GM12878 (cell line): ENCODE results near the gene SUGCT. TPM values are rescaled to one million over a fixed set of nuclear protein-coding genes. Genes with fewer than 3 reads are reported as not detected.

ENCODE experiments used
- ATAC-seq: fragments of 200-7000 bp; cut with Tn5 transposase; 3 replicates; pipeline ENCODE4 v1.9.1; 2020; ENCODE audit warnings: mild to moderate bottlenecking, moderate library complexity
- BruUV-seq: library from RNA; stranded (reverse); fragments of 400-500 nt; replicated peaks from 2 replicates; lab custom pipeline; 2021; lab: Mats Ljungman, UMichigan
- CTCF ChIA-PET: fragments of 300-600 bp; sonication (Branson Sonifier 250); formaldehyde crosslinking; extraction: SDS; loops from one replicate; lab custom pipeline; 2021; ENCODE audit warnings: inconsistent platforms; lab: Yijun Ruan, JAX
- POLR2A ChIA-PET: fragments of 350-600 bp; formaldehyde crosslinking; extraction: SDS; loops from one replicate; lab custom pipeline; 2021; ENCODE audit warnings: inconsistent platforms; lab: Charles Lee
- RAD21 ChIA-PET: fragments of 300-600 bp; sonication (Branson Sonifier 250); formaldehyde crosslinking; loops from one replicate; lab custom pipeline; 2023; ENCODE audit warnings: antibody characterized with exemption; ENCODE audit not compliant: unreplicated experiment; lab: Charles Lee
- SMC1A ChIA-PET: fragments of 300-600 bp; sonication (Branson Sonifier 250); formaldehyde crosslinking; loops from one replicate; lab custom pipeline; 2023; ENCODE audit not compliant: unreplicated experiment, uncharacterized antibody; lab: Charles Lee
- DNase-seq: peaks from one replicate; pipeline ENCODE4 v3.0.0-alpha.2; 2011; ENCODE audit warnings: low read depth, low spot score
- FAIRE-seq: peaks from 3 replicates; lab custom pipeline; 2011; peaks lifted over from hg19 to GRCh38; lab: Jason Lieb, UNC
- H2AFZ ChIP-seq: 2 replicates; pipeline ENCODE4 v1.6.0; 2011; ENCODE audit warnings: low read depth, low read length, control low read depth; ENCODE audit not compliant: control insufficient read depth
- H3K27ac ChIP-seq: 2 replicates; pipeline ENCODE4 v1.5.1; 2011; ENCODE audit warnings: control low read depth; ENCODE audit not compliant: control insufficient read depth, insufficient read depth
- H3K27me3 ChIP-seq, 2 experiments: replicated peaks in 1 of 2; 2 replicates each; pipeline versions ENCODE4 v1.6.0 to v1.6.1; 2011; ENCODE audit warnings: low read length in 1 of 2; ENCODE audit not compliant: control insufficient read depth in 2 of 2, insufficient read depth in 2 of 2
- H3K36me3 ChIP-seq, 2 experiments: 2 replicates each; pipeline ENCODE4 v1.5.1; 2011; ENCODE audit warnings: low read length in 1 of 2; ENCODE audit not compliant: control insufficient read depth in 2 of 2, insufficient read depth in 2 of 2
- H3K4me1 ChIP-seq: 2 replicates; pipeline ENCODE4 v1.6.1; 2011; ENCODE audit warnings: mild to moderate bottlenecking, low read length, moderate library complexity, mixed read lengths; ENCODE audit not compliant: control insufficient read depth, insufficient read depth
- H3K4me2 ChIP-seq: 2 replicates; pipeline ENCODE4 v1.6.0; 2011; ENCODE audit warnings: control low read depth; ENCODE audit not compliant: control insufficient read depth, insufficient read depth
- H3K4me3 ChIP-seq: fragments of 200-600 bp; sonication (generic); 2 replicates; pipeline ENCODE4 v1.5.1; 2016
- H3K79me2 ChIP-seq: 2 replicates; pipeline ENCODE4 v1.6.0; 2011; ENCODE audit warnings: low read length; ENCODE audit not compliant: control insufficient read depth, insufficient read depth
- H3K9ac ChIP-seq: 2 replicates; pipeline ENCODE4 v1.8.0; 2011; ENCODE audit warnings: low read length, control low read depth, mixed read lengths; ENCODE audit not compliant: control insufficient read depth, insufficient read depth
- H3K9me3 ChIP-seq: replicated peaks from 3 replicates; pipeline ENCODE4 v1.5.1; 2011; ENCODE audit warnings: mild to moderate bottlenecking, low read length; ENCODE audit not compliant: control insufficient read depth, insufficient read depth
- H4K20me1 ChIP-seq: 2 replicates; pipeline ENCODE4 v1.6.0; 2011; ENCODE audit not compliant: control insufficient read depth, insufficient read depth
- ATF7 ChIP-seq: fragments of 450-650 bp; IDR thresholded peaks from 2 replicates; pipeline ENCODE4 v1.6.1; 2016; ENCODE audit warnings: low read depth, mild to moderate bottlenecking
- CBFB ChIP-seq: IDR thresholded peaks from 2 replicates; pipeline ENCODE4 v1.6.1; 2016; ENCODE audit warnings: antibody characterized with exemption, low read depth
- CHD2 ChIP-seq: IDR thresholded peaks from 2 replicates; pipeline ENCODE4 v1.6.1; 2011; ENCODE audit warnings: low read depth, low read length, improper control_type of control experiment, borderline replicate concordance
- CREM ChIP-seq: IDR thresholded peaks from 2 replicates; pipeline ENCODE4 v1.6.1; 2014; ENCODE audit warnings: antibody characterized with exemption, low read depth
- GABPA ChIP-seq: IDR thresholded peaks from 2 replicates; pipeline ENCODE4 v1.6.1; 2014; ENCODE audit warnings: antibody characterized with exemption, low read depth, mild to moderate bottlenecking, inconsistent platforms
- IKZF2 ChIP-seq, 2 experiments: fragments of 450-650 bp; IDR thresholded peaks; 2 replicates each; pipeline ENCODE4 v1.6.1; 2017; ENCODE audit warnings: mild to moderate bottlenecking in 2 of 2, moderate library complexity in 2 of 2
- MTA3 ChIP-seq: IDR thresholded peaks from 2 replicates; pipeline ENCODE4 v1.6.1; 2012; ENCODE audit warnings: low read length, inconsistent platforms, borderline replicate concordance
- MYC ChIP-seq: IDR thresholded peaks from 2 replicates; pipeline ENCODE4 v1.6.1; 2011; ENCODE audit warnings: mild to moderate bottlenecking, low read length, moderate library complexity, inconsistent platforms; ENCODE audit not compliant: insufficient read depth, insufficient replicate concordance, insufficient read length, severe bottlenecking
- NBN ChIP-seq: fragments of 450-650 bp; IDR thresholded peaks from 2 replicates; pipeline ENCODE4 v1.6.1; 2016
- POU2F2 ChIP-seq: IDR thresholded peaks from 3 replicates; pipeline ENCODE4 v1.6.1; 2011; ENCODE audit warnings: low read depth, mild to moderate bottlenecking, low read length, borderline replicate concordance
- RUNX3 ChIP-seq: IDR thresholded peaks from 2 replicates; pipeline ENCODE4 v1.6.1; 2012; ENCODE audit warnings: low read length, inconsistent platforms
- SREBF2 ChIP-seq: IDR thresholded peaks from 2 replicates; pipeline ENCODE4 v1.6.1; 2012; ENCODE audit warnings: mild to moderate bottlenecking, low read length
- ZSCAN29 ChIP-seq: fragments of 450-650 bp; IDR thresholded peaks from 2 replicates; pipeline ENCODE4 v1.6.1; 2017; ENCODE audit warnings: mild to moderate bottlenecking, moderate library complexity
- WGBS: methylation state at CpG from one replicate; pipeline ENCODE4 v1.1.6; 2016; ENCODE audit warnings: low lambda C conversion rate; ENCODE audit not compliant: insufficient replicate concordance, insufficient coverage; ENCODE audit errors: missing lambda C conversion rate; 5-methylcytosine and 5-hydroxymethylcytosine counted together
- in situ Hi-C: fragments of 300-500 bp; cut with MboI; formaldehyde crosslinking; loops from 9 replicates; pipeline ENCODE4 v1.14.3; 2018; ENCODE audit warnings: mixed read lengths
- intact Hi-C: fragments of 100-400 bp; cut with micrococcal nuclease; formaldehyde crosslinking; loops from one replicate; pipeline ENCODE4 v1.14.2; 2022; ENCODE audit not compliant: unreplicated experiment
- polyA plus RNA-seq, 11 experiments: library from polyadenylated mRNA; depleted of rRNA in 4 of 11; unstranded in 6 of 11; stranded (reverse) in 5 of 11; fragments of >200 nt; fragmentation: Nextera tagmentation in 4 of 11; fragmentation: Illumina TruSeq in 1 of 11; extraction: Ambion mirVana in 4 of 11; extraction: Trizol in 1 of 11; gene quantifications; 1 replicate in 1 of 11; 2 replicates in 10 of 11; pipeline versions ENCODE4 v1.2.1 to v1.2.3, GENCODE V29; 2011 to 2016; ENCODE audit warnings: inconsistent platforms in 2 of 11, missing spikeins in 2 of 11, low read depth in 1 of 11
- total RNA-seq, 4 experiments: library from RNA; depleted of rRNA in 3 of 4; stranded (reverse); fragments of >200 nt in 3 of 4; fragmentation: Illumina TruSeq in 1 of 4; extraction: Trizol in 1 of 4; gene quantifications; 2 replicates each; pipeline versions ENCODE4 v1.2.1 to v1.2.3, GENCODE V29; 2013 to 2021
- TF ChIP-seq, protein P1 (sequence below): fragments of 450-650 bp; formaldehyde crosslinking; IDR thresholded peaks from 2 replicates; pipeline ENCODE4 v1.4.0; 2022; ENCODE audit warnings: mild to moderate bottlenecking, moderate library complexity
- TF ChIP-seq, protein P2 (sequence below): IDR thresholded peaks from 2 replicates; pipeline ENCODE4 v1.6.1; 2011; ENCODE audit warnings: mild to moderate bottlenecking, low read depth, low read length, moderate library complexity; ENCODE audit not compliant: insufficient replicate concordance
- TF ChIP-seq, protein P3 (sequence below): fragments of 450-650 bp; conservative IDR thresholded peaks from 2 replicates; pipeline ENCODE4 v1.6.1; 2017; ENCODE audit warnings: mild to moderate bottlenecking, moderate library complexity
- TF ChIP-seq, protein P4 (sequence below): IDR thresholded peaks from 2 replicates; pipeline ENCODE4 v1.6.1; 2011; ENCODE audit warnings: low read depth, mild to moderate bottlenecking, low read length, moderate library complexity, borderline replicate concordance; ENCODE audit errors: extremely low read depth

Gene SUGCT
- total and polyA plus RNA-seq, 10 of the 15 experiments (the other 5 are each of a cell fraction or from before 2014, with no cell fraction given) = 0.08 to 1.2 (median 0.67) TPM; not detected in 1

DNA sequence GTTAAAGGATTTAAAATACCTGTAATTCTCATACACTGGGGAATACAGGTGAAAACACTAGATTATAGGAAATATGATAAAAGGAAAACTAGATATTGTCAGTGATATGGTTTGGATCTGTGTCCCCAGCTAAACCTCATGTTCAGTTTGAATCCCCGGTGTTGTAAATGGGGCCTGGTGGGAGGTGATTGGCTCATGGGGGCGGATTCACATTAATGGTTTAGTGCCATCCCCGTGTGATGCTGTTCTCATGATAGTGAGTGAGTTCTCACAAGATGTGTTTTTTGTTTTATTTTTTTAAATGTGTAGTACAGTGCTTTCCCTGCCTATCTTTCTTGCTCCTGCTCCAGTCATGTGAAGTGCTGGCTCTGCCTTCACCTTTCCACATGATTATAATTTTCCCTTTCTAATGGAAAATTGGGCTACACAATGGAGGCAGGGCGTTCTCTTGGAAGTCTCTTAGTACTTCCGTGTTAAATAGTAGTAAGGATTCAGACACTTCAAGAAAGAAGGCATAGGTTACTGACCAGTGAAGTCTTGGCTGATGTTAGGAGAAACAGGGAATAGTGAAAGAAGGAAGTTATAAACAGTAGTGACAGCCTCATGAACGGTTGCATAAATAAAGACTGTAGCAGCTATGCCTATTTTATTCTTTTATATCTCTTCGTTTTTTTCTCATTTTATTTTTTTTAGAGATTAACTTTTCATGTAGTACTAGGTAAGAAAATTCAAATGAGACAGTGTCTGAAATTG lies 386.4 kb downstream of the SUGCT start:
- ChIA-PET CTCF (no interaction called here), SMC1A (no interaction called here), POLR2A (no interaction called here), RAD21 (no interaction called here)
- intact Hi-C loops = no loop called here
- no peak overlapping the region for H3K27ac ChIP-seq
- no peak overlapping the region for H2AFZ ChIP-seq
- no peaks in the 10 kb centered on the region for H3K36me3 ChIP-seq
- no peaks in the 10 kb centered on the region for H3K4me1 ChIP-seq
- no peak for DNase-seq
- no peaks in the 10 kb centered on the region for H3K79me2 ChIP-seq
- H3K9me3 ChIP-seq = no peaks in the 10 kb centered on the region
- no peak overlapping the region for H3K4me2 ChIP-seq
- in situ Hi-C loops = no loop called here
- no peak for FAIRE-seq
- H3K4me3 ChIP-seq = no peak overlapping the region
- no peaks in the 10 kb centered on the region for H4K20me1 ChIP-seq
- no peak for ATAC-seq
- 12% methylated on average over 7 of the region's 7 CpGs for WGBS
- BruUV-seq = no TSS peak
- H3K27me3 ChIP-seq = no peaks in the 10 kb centered on the region
- H3K9ac ChIP-seq = no peak overlapping the region
- no peak for TF ChIP-seq CHD2
- TF ChIP-seq CREM = no peak
- TF ChIP-seq, protein P1, sequence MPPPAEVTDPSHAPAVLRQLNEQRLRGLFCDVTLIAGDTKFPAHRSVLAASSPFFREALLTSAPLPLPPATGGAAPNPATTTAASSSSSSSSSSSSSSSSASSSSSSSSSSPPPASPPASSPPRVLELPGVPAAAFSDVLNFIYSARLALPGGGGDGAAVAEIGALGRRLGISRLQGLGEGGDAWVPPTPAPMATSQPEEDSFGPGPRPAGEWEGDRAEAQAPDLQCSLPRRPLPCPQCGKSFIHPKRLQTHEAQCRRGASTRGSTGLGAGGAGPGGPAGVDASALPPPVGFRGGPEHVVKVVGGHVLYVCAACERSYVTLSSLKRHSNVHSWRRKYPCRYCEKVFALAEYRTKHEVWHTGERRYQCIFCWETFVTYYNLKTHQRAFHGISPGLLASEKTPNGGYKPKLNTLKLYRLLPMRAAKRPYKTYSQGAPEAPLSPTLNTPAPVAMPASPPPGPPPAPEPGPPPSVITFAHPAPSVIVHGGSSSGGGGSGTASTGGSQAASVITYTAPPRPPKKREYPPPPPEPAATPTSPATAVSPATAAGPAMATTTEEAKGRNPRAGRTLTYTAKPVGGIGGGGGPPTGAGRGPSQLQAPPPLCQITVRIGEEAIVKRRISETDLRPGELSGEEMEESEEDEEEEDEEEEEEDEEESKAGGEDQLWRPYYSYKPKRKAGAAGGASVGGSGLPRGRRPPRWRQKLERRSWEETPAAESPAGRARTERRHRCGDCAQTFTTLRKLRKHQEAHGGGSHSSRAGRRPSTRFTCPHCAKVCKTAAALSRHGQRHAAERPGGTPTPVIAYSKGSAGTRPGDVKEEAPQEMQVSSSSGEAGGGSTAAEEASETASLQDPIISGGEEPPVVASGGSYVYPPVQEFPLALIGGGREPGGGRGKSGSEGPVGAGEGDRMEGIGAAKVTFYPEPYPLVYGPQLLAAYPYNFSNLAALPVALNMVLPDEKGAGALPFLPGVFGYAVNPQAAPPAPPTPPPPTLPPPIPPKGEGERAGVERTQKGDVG (CRISPR knock-in tag) = no peak
- TF ChIP-seq GABPA = no peak
- TF ChIP-seq SREBF2 = no peak
- TF ChIP-seq NBN = no peak
- TF ChIP-seq CBFB = no peak
- TF ChIP-seq, protein P2, sequence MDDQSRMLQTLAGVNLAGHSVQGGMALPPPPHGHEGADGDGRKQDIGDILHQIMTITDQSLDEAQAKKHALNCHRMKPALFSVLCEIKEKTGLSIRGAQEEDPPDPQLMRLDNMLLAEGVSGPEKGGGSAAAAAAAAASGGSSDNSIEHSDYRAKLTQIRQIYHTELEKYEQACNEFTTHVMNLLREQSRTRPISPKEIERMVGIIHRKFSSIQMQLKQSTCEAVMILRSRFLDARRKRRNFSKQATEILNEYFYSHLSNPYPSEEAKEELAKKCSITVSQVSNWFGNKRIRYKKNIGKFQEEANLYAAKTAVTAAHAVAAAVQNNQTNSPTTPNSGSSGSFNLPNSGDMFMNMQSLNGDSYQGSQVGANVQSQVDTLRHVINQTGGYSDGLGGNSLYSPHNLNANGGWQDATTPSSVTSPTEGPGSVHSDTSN = no peak
- no peak for TF ChIP-seq MTA3
- TF ChIP-seq RUNX3 = no peak
- TF ChIP-seq, protein P3, sequence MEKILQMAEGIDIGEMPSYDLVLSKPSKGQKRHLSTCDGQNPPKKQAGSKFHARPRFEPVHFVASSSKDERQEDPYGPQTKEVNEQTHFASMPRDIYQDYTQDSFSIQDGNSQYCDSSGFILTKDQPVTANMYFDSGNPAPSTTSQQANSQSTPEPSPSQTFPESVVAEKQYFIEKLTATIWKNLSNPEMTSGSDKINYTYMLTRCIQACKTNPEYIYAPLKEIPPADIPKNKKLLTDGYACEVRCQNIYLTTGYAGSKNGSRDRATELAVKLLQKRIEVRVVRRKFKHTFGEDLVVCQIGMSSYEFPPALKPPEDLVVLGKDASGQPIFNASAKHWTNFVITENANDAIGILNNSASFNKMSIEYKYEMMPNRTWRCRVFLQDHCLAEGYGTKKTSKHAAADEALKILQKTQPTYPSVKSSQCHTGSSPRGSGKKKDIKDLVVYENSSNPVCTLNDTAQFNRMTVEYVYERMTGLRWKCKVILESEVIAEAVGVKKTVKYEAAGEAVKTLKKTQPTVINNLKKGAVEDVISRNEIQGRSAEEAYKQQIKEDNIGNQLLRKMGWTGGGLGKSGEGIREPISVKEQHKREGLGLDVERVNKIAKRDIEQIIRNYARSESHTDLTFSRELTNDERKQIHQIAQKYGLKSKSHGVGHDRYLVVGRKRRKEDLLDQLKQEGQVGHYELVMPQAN = no peak
- TF ChIP-seq IKZF2 (IDR thresholded peaks at IDR 0.05) = no peak
- no peak for TF ChIP-seq POU2F2
- TF ChIP-seq ZSCAN29 = no peak
- TF ChIP-seq, protein P4, sequence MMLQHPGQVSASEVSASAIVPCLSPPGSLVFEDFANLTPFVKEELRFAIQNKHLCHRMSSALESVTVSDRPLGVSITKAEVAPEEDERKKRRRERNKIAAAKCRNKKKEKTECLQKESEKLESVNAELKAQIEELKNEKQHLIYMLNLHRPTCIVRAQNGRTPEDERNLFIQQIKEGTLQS = no peak
- no peak for TF ChIP-seq MYC
- TF ChIP-seq ATF7 = no peak
